GM18951 (cell line): ENCODE data around the gene SMKR1.

ENCODE experiments used
- POLR2A ChIP-seq: IDR thresholded peaks from 4 replicates; pipeline ENCODE4 v1.6.1; 2011; ENCODE audit warnings: mild to moderate bottlenecking; ENCODE audit not compliant: insufficient read length, insufficient read depth; ENCODE audit errors: extremely low read depth
- in situ Hi-C: fragments of 300-500 bp; cut with MboI; formaldehyde crosslinking; loops from one replicate; pipeline ENCODE4 v1.12.0; 2022; ENCODE audit warnings: low sequenced_read_pairs, mixed read lengths, inconsistent platforms; ENCODE audit not compliant: unreplicated experiment

Gene SMKR1

GRCh38 chr7:129556607-129557133 lies 54.3 kb downstream of the SMKR1 start:
- no peak for TF ChIP-seq POLR2A
- in situ Hi-C loops, result no loop called here

GRCh38 chr7:129557686-129558481 lies 55.6 kb downstream of the SMKR1 start:
- no peak for TF ChIP-seq POLR2A
- in situ Hi-C loops, result no loop called here

GRCh38 chr7:129559564-129559963 lies 57.2 kb downstream of the SMKR1 start:
- in situ Hi-C loops, result no loop called here
- TF ChIP-seq POLR2A, result no peak

- in situ Hi-C loops, result no loop called here
- TF ChIP-seq POLR2A, result no peak
Observed at GRCh38 chr7:129560831-129561230, 58.5 kb downstream of the SMKR1 start.

GRCh38 chr7:129561677-129562359 lies 59.5 kb downstream of the SMKR1 start:
- in situ Hi-C loops, result no loop called here

More at GRCh38 chr7:129561677-129562359, 59.5 kb downstream of the SMKR1 start:
- no peak for TF ChIP-seq POLR2A
